Measurements from ENCODE around the gene RNASE8. TPM values are rescaled to one million over a fixed set of nuclear protein-coding genes. Genes with fewer than 3 reads are reported as not detected.

RNASE8 gene
- polyA plus RNA-seq, 3 donors = not detected

GRCh38 chr14:21061347-21061668, 3.7 kb downstream of the RNASE8 start:
- no peaks in the 10 kb centered on the region for H3K36me3 Mint-ChIP-seq
- Histone ChIP-seq H2AFZ (ENCODE audit: insufficient read depth, low read depth, low read length, poor library complexity, severe bottlenecking) (no peak overlapping the region), H3K36me3 (replicated peaks in 1 of 2; ENCODE audit: control insufficient read depth in 1 of 2, insufficient read depth in 2 of 2, low read length in 2 of 2) (no peaks in the 10 kb centered on the region), H3K4me2 (replicated peaks; ENCODE audit: extremely low read depth, low read length, poor library complexity, severe bottlenecking) (no peak overlapping the region), H3K4me1 (ENCODE audit: control insufficient read depth in 1 of 2, insufficient read depth in 2 of 2, low read length in 2 of 2) (no peaks in the 10 kb centered on the region), H3K4me3 (replicated peaks in 1 of 3; ENCODE audit: low read depth in 2 of 3, low read length in 3 of 3) (no peak overlapping the region), H3K27me3 (ENCODE audit: control insufficient read depth in 2 of 2, insufficient read depth in 2 of 2, low read length in 2 of 2) (peaks cover 0 to 8% of the 10 kb centered on the region in 2 donors), H3K79me2 (ENCODE audit: insufficient read depth, low read length) (no peaks in the 10 kb centered on the region), H3K9ac (ENCODE audit: insufficient read depth, low read length, poor library complexity, severe bottlenecking) (no peak overlapping the region), H4K20me1 (ENCODE audit: insufficient read depth, low read length) (no peaks in the 10 kb centered on the region), H3K27ac (ENCODE audit: low read depth in 1 of 2, low read length in 2 of 2) (no peak overlapping the region), H3K9me3 (replicated peaks in 1 of 2; ENCODE audit: control insufficient read depth in 1 of 2, insufficient read depth in 1 of 2, low read length in 2 of 2) (no peaks in the 10 kb centered on the region)
- TF ChIP-seq CTCF (IDR thresholded peaks at IDR 0.05) = no peak
- peaks cover 0 to 2% (median 0%) of the 10 kb centered on the region in 7 donors for H3K9me3 Mint-ChIP-seq
- peaks cover 11 to 17% (median 15%) of the 10 kb centered on the region in 3 donors for H3K27me3 Mint-ChIP-seq (ENCODE audit: low read depth in 3 of 3)
- no peak overlapping the region for H3K27ac Mint-ChIP-seq
- no peaks in the 10 kb centered on the region for H3K4me1 Mint-ChIP-seq
- no peak overlapping the region for H3K4me3 Mint-ChIP-seq
- WGBS (ENCODE audit: insufficient coverage) = 100% methylated on average over 2 of the region's 3 CpGs
- DNase-seq = no peak
- intact Hi-C loops (cut with micrococcal nuclease) = loop anchor here in 1 of 2 donors (10.0 kb wide), 1 partner anchor 47 kb away; no protein-coding TSS in a partner anchor

- intact Hi-C loops (cut with micrococcal nuclease) = loop anchor here in 1 of 2 donors (10.0 kb wide), 1 partner anchor 49 kb away; no protein-coding TSS in a partner anchor
- H3K9ac ChIP-seq (ENCODE audit: insufficient read depth, low read length, poor library complexity, severe bottlenecking) = no peak overlapping the region
- peaks cover 1% of the 10 kb centered on the region in 2 donors for H3K4me1 ChIP-seq (ENCODE audit: control insufficient read depth in 1 of 2, insufficient read depth in 2 of 2, low read length in 2 of 2)
- peaks cover 8 to 20% (median 16%) of the 10 kb centered on the region in 3 donors for H3K27me3 Mint-ChIP-seq (ENCODE audit: low read depth in 3 of 3)
- no peak overlapping the region for H3K4me3 Mint-ChIP-seq
- H3K27ac Mint-ChIP-seq = no peak overlapping the region
- H3K27ac ChIP-seq (ENCODE audit: low read depth in 1 of 2, low read length in 2 of 2) = no peak overlapping the region
- H2AFZ ChIP-seq (ENCODE audit: insufficient read depth, low read depth, low read length, poor library complexity, severe bottlenecking) = no peak overlapping the region
- H3K9me3 ChIP-seq (replicated peaks in 1 of 2; ENCODE audit: control insufficient read depth in 1 of 2, insufficient read depth in 1 of 2, low read length in 2 of 2) = no peaks in the 10 kb centered on the region
- no peak overlapping the region for H3K4me3 ChIP-seq (replicated peaks in 1 of 3; ENCODE audit: low read depth in 2 of 3, low read length in 3 of 3)
- TF ChIP-seq CTCF (IDR thresholded peaks at IDR 0.05) = no peak
- no peak for DNase-seq
- no peaks in the 10 kb centered on the region for H3K36me3 ChIP-seq (replicated peaks in 1 of 2; ENCODE audit: control insufficient read depth in 1 of 2, insufficient read depth in 2 of 2, low read length in 2 of 2)
- peaks cover 0 to 2% (median 0%) of the 10 kb centered on the region in 7 donors for H3K9me3 Mint-ChIP-seq
- peaks cover 0 to under 1% of the 10 kb centered on the region in 2 donors for H3K36me3 Mint-ChIP-seq
- peaks cover 3% of the 10 kb centered on the region for H3K4me1 Mint-ChIP-seq
- H3K27me3 ChIP-seq (ENCODE audit: control insufficient read depth in 2 of 2, insufficient read depth in 2 of 2, low read length in 2 of 2) = peaks cover 0 to 14% of the 10 kb centered on the region in 2 donors
- WGBS (ENCODE audit: insufficient coverage) = 95% methylated on average over 3 of the region's 3 CpGs
- H3K4me2 ChIP-seq (replicated peaks; ENCODE audit: extremely low read depth, low read length, poor library complexity, severe bottlenecking) = no peak overlapping the region
- no peaks in the 10 kb centered on the region for H3K79me2 ChIP-seq (ENCODE audit: insufficient read depth, low read length)
- H4K20me1 ChIP-seq (ENCODE audit: insufficient read depth, low read length) = no peaks in the 10 kb centered on the region
Measured at GRCh38 chr14:21063479-21063878, 5.9 kb downstream of the RNASE8 start.

Data from CD14-positive monocyte (primary cell).